Activated T-cell treated with anti-CD3 and anti-CD28 coated beads, Interleukin-2, amount 50 U/mL, for 72 hours (primary cell): ENCODE data around the gene COL4A4. TPM values are rescaled to one million over a fixed set of nuclear protein-coding genes. Genes with fewer than 3 reads are reported as not detected.

Experiments used
- ATAC-seq, 2 donors: fragments of 150-1000 bp; cut with Tn5 transposase; replicated peaks in 1 of 2; 2 replicates each; pipeline ENCODE4 v1.10.0; 2021; ENCODE audit warnings: moderate library complexity in 2 of 2, mild to moderate bottlenecking in 1 of 2
- DNase-seq, 2 donors: peaks; one replicate each; pipeline ENCODE4 v3.0.0; 2021 to 2022; ENCODE audit warnings: mixed read lengths in 1 of 2
- H3K27ac Mint-ChIP-seq: one replicate; pipeline ENCODE4 v1.8.0; 2022; ENCODE audit warnings: mild to moderate bottlenecking, moderate library complexity, mixed read lengths
- H3K27me3 Mint-ChIP-seq: one replicate; pipeline ENCODE4 v1.8.0; 2022; ENCODE audit warnings: low read depth, mixed read lengths
- H3K36me3 Mint-ChIP-seq, 2 donors: one replicate each; pipeline ENCODE4 v1.8.0; 2022; ENCODE audit warnings: mixed read lengths in 2 of 2, mild to moderate bottlenecking in 1 of 2; ENCODE audit not compliant: insufficient read depth in 2 of 2
- H3K4me1 Mint-ChIP-seq: one replicate; pipeline ENCODE4 v1.8.0; 2022; ENCODE audit warnings: low read depth, mixed read lengths
- H3K4me3 Mint-ChIP-seq, 2 donors: one replicate each; pipeline ENCODE4 v1.8.0; 2022; ENCODE audit warnings: mild to moderate bottlenecking in 2 of 2, mixed read lengths in 2 of 2, moderate library complexity in 2 of 2
- H3K9me3 Mint-ChIP-seq, 2 donors: one replicate each; pipeline ENCODE4 v1.8.0; 2022; ENCODE audit warnings: mixed read lengths in 2 of 2
- total RNA-seq, 2 donors: library from RNA; stranded (reverse); gene quantifications; one replicate each; pipeline ENCODE4 v1.2.3, GENCODE V29; 2022

The COL4A4 gene
- total RNA-seq, 2 donors from 2014 or later = 0.02 to 0.16 TPM

DNA sequence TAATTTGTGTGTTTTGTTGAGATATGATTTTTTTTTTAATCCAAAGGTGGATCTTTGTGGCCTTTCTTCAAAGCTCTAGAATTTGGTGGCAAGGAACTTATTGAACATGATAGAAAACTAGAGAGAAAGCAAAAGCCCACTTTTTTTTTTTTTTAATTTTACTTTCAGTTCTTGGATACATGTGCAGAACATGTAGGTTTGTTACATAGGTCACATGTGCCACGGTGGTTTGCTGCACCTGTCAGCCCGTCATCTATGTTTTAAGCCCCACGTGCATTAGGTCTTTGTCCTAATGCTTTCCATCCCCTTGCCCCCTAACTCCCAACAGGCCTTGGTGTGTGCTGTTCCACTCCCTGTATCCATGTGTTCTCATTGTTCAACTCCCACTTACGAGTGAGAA, 192.2 kb downstream of the COL4A4 start:
- Mint-ChIP-seq H3K27ac (no peak overlapping the region), H3K9me3 (no peaks in the 10 kb centered on the region), H3K27me3 (no peaks in the 10 kb centered on the region), H3K4me1 (peaks cover 40% of the 10 kb centered on the region), H3K4me3 (peak overlapping the region; percentile 28 to 74), H3K36me3 (no peaks in the 10 kb centered on the region)
- no peak for DNase-seq
- ATAC-seq = no peak

DNA sequence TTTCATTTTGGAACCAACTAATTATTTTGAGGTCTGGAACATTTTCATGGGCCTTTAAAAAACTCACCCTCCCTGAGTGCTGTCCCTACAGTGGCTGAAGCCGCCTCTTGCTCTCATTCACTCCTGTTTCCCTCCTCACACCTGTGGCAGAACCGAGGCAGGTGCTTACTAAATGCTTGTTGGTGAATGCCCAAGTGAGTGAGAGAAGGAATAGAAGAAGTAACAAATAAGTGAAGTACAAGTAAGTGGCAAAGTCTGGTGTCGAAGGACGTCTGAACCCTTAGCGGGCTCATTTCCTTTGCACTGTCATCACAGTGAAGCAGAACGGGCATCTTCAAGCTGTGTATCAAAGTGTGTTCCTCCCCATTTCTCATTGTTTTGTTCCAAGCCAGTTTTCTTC, 192.9 kb downstream of the COL4A4 start:
- H3K36me3 Mint-ChIP-seq = no peaks in the 10 kb centered on the region
- H3K4me3 Mint-ChIP-seq = peak overlapping the region; percentile 28 to 74
- ATAC-seq (peak in 1 of 2 donors; percentile 58), DNase-seq (no peak)
- H3K4me1 Mint-ChIP-seq = peaks cover 40% of the 10 kb centered on the region
- H3K27ac Mint-ChIP-seq = no peak overlapping the region
- no peaks in the 10 kb centered on the region for H3K9me3 Mint-ChIP-seq
- H3K27me3 Mint-ChIP-seq = no peaks in the 10 kb centered on the region

DNA sequence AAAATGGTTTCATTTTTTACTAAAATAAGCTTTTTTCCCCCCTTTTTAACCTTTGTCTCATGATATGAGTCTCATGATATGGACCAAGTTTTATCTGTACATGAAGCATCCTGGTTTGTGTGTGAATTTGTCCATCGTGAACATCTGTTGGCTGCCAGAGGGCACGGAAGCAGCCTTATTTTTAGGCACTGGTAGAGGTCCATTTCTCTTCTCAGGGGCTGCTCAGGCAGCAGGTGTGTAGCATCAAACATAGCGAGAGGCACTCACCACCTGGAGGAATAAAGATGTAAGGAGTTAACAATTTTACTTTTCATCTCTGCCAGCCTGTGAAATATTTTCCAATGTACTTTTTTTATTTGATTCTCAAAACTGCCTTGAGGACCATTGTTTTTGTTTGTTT, 193.6 kb downstream of the COL4A4 start:
- ATAC-seq = no peak
- no peak overlapping the region for H3K27ac Mint-ChIP-seq

DNA sequence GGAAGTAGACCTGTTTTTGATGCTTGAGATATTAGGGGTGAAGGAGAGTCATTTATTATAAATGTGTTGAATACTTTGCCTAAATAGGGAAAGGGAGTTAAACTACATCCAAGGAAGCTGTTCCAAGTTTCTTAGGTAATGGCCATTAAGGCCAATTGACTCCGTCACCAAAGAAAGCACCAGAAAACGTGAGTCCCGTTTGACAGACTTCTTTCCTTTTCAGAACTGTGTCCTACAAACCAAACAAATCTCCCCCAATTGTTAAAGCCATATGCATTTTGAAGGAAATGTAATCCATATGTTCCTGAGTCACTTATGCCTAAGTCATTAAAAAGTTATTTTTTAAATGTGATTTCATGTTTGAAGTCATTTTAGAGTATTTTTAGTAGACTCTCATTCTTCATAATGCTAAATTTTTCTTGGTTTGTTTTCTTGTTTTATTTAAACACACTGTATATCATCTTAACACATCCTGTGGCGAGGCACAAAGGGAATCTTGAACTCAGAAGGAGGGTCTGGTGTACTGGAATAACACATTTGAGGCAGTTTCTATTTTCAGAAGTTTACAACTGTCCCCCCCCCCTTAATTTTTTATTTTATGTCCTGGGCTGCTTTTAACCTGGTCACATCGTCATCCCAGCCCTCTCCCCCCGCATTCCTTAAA, 194.5 kb downstream of the COL4A4 start:
- ATAC-seq = no peak

More for the DNA sequence above, 193.6 kb downstream of the COL4A4 start:
- H3K4me3 Mint-ChIP-seq = peak overlapping the region in 1 of 2 donors; percentile 74
- no peaks in the 10 kb centered on the region for H3K36me3 Mint-ChIP-seq
- peaks cover 40% of the 10 kb centered on the region for H3K4me1 Mint-ChIP-seq
- H3K9me3 Mint-ChIP-seq = no peaks in the 10 kb centered on the region
- no peaks in the 10 kb centered on the region for H3K27me3 Mint-ChIP-seq
- no peak for DNase-seq

DNA sequence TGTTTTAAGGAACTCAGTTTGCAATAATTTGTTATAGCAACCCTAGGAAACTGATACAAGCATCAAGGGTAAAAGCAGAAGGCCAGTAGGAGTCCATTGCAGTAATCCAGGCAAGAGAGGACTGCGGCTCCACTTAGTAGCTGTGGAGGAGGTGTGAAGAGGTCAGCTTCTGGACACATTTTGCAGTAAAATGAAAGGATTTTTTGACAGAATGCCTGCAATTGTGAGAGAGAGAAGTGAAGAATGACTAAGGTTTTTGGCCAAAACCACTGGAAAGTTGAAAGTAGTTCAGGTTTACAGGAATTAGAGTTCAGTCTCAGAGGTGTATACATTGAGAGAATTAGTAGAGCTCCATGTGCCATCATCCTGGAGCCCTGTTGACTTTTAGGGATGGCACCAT, 198.6 kb downstream of the COL4A4 start:
- Mint-ChIP-seq H3K9me3 (no peaks in the 10 kb centered on the region), H3K4me3 (no peak overlapping the region), H3K27me3 (no peaks in the 10 kb centered on the region), H3K27ac (no peak overlapping the region), H3K36me3 (no peaks in the 10 kb centered on the region), H3K4me1 (peaks cover 10% of the 10 kb centered on the region)
- ATAC-seq = no peak
- no peak for DNase-seq

More for the DNA sequence above, 194.5 kb downstream of the COL4A4 start:
- Mint-ChIP-seq H3K36me3 (no peaks in the 10 kb centered on the region), H3K27ac (no peak overlapping the region), H3K9me3 (no peaks in the 10 kb centered on the region), H3K4me1 (peaks cover 40% of the 10 kb centered on the region), H3K4me3 (peak overlapping the region in 1 of 2 donors; percentile 22), H3K27me3 (no peaks in the 10 kb centered on the region)
- DNase-seq = no peak

DNA sequence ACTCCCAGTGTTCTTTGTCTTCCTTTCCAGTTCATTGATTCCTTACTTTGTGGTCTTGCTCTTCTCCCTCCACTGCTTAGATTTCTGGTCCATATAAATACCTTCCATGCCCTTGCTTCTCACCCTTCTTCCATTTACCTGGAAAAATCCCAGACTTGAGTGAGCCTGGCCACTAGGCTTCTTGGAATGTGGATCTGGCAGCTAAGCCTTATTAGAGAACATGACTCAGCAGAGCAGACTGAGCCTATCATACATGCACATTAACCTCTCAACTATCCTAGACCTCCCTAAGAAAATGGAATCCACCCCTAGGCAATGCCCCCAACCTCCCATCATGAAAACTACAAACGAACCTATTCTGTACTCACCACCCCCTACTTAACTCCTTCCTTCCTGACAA, 200.5 kb downstream of the COL4A4 start:
- Mint-ChIP-seq H3K4me3 (no peak overlapping the region), H3K9me3 (peaks cover 0 to under 1% of the 10 kb centered on the region in 2 donors), H3K36me3 (peaks cover 0 to under 1% of the 10 kb centered on the region in 2 donors), H3K27me3 (no peaks in the 10 kb centered on the region), H3K27ac (no peak overlapping the region), H3K4me1 (no peaks in the 10 kb centered on the region)
- DNase-seq = no peak
- ATAC-seq = no peak

DNA sequence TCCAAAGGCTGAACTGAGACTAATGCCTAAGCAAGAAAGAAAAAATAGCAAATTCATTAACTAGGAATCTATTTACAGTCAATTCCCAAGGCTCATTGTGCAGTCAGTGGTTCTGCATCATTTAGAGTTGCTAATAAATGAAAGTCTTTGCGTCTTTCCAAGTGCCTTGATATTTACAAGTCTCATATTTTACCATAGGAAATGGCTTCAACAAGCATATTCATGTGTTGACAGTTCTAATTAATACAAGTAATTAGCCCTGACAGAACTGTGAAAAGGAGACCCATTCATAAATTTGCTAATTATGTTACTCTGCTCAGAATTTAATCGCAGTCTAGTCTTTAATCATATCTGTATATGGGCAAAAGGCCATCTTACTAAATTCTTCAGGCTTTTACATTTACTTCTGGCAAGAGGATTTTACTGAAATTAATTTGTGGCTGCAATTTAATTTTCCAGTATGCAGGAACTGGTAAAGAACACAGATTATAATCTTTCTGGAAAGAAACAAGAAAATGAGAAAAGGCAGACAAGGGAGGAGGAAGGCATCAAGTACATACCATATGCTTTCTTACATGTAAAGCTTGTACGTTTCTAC, 201.7 kb downstream of the COL4A4 start:
- H3K36me3 Mint-ChIP-seq = peaks cover 2 to 4% of the 10 kb centered on the region in 2 donors
- H3K9me3 Mint-ChIP-seq = peaks cover 4 to 8% of the 10 kb centered on the region in 2 donors
- H3K4me1 Mint-ChIP-seq = no peaks in the 10 kb centered on the region
- no peaks in the 10 kb centered on the region for H3K27me3 Mint-ChIP-seq
- DNase-seq (no peak), ATAC-seq (no peak)
- no peak overlapping the region for H3K4me3 Mint-ChIP-seq
- no peak overlapping the region for H3K27ac Mint-ChIP-seq

DNA sequence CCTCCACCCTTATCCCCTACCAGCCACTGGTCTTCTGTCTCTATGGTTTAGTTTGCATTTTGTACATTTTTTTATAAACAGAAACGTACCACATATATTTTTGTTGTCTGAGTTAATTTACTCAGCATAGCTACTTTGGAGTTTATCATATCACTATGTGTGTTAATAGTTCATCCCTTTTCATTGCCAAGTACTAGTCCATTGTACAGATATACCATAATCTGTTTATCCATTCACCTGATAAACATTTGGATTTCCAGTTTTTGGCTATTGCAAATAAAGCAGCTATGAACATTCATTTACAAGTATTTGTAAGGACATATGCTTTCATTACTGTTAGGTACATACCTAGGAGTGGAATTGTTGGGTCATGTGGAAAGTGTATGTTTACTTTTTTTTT, 204.6 kb downstream of the COL4A4 start:
- Mint-ChIP-seq H3K36me3 (peaks cover 6 to 8% of the 10 kb centered on the region in 2 donors), H3K27me3 (no peaks in the 10 kb centered on the region), H3K9me3 (peaks cover 8 to 11% of the 10 kb centered on the region in 2 donors), H3K4me3 (no peak overlapping the region), H3K27ac (no peak overlapping the region), H3K4me1 (no peaks in the 10 kb centered on the region)
- DNase-seq (no peak), ATAC-seq (no peak)

DNA sequence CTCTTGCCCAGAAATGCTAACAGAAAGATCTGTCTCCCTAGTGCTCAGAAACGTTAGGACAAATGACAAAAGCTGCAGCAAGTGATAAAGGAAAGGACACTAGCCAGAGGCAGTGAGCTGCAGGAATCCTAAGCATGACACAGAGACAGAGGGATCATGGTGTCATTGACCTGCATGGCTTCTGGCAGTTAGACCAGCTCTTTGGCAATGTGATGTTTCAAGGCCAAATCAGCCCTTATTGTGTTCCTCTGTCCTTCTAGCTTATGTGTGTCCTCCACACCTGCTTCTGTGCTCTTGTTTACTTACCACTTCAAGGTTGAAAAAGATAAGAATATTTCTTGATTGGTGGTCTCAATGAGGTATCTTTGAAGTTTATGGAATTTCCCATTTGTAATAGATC, 207.3 kb downstream of the COL4A4 start:
- DNase-seq = no peak
- Mint-ChIP-seq H3K27me3 (no peaks in the 10 kb centered on the region), H3K4me3 (no peak overlapping the region), H3K36me3 (peaks cover 8 to 11% of the 10 kb centered on the region in 2 donors), H3K4me1 (peaks cover 8% of the 10 kb centered on the region), H3K9me3 (peaks cover 8 to 11% of the 10 kb centered on the region in 2 donors), H3K27ac (no peak overlapping the region)
- ATAC-seq = no peak

DNA sequence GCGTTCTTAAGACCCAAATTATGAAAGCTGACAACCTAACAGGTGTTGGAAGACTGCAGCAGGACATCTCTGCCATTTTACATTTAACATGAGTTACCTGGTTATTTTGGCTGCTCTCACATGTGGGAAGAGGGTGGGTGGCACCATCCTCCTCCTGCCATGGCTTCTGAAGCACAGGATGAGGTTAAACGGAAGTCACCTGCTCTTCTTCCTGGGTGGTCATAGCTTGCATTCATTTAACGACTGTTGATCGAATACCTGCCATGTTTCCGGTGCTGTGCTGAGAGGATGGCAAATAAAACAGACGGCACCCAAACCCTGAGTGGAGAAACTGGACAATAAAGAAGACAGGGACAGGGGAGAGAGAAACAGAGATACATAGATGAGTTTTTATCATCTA, 210.2 kb downstream of the COL4A4 start:
- H3K9me3 Mint-ChIP-seq = peaks cover 8 to 11% of the 10 kb centered on the region in 2 donors
- no peaks in the 10 kb centered on the region for H3K27me3 Mint-ChIP-seq
- no peak overlapping the region for H3K4me3 Mint-ChIP-seq
- peaks cover 8 to 11% of the 10 kb centered on the region in 2 donors for H3K36me3 Mint-ChIP-seq
- H3K4me1 Mint-ChIP-seq = peaks cover 8% of the 10 kb centered on the region
- no peak overlapping the region for H3K27ac Mint-ChIP-seq
- ATAC-seq (no peak), DNase-seq (no peak)

DNA sequence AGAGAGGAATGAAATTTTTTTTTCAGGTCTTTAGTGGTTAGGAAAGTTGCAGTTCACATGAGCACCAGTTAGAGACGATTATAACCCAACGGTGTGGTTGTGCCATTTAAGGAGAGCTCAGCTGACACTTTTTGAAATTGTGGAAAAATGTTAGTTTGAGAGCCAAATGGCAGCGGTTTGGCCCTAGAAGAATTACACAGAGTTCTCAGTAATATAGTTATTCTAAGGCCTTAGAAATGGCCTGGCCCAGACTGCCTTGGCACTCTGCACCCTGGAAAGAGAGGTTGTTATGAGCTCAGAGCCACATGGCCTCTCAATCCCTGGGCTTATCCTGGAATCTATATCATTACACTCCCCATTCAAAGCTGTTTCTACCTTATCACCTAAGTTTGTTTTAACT, 210.8 kb downstream of the COL4A4 start:
- peaks cover 5 to 8% of the 10 kb centered on the region in 2 donors for H3K9me3 Mint-ChIP-seq
- ATAC-seq (no peak), DNase-seq (no peak)
- H3K4me1 Mint-ChIP-seq = peaks cover 8% of the 10 kb centered on the region
- H3K27ac Mint-ChIP-seq = no peak overlapping the region
- peaks cover 6 to 10% of the 10 kb centered on the region in 2 donors for H3K36me3 Mint-ChIP-seq
- no peak overlapping the region for H3K4me3 Mint-ChIP-seq
- no peaks in the 10 kb centered on the region for H3K27me3 Mint-ChIP-seq
